C4-2B (cell line): ENCODE measurements around the gene HDHD5.

Source experiments
- CTCF ChIP-seq: fragments of 450-650 bp; conservative IDR thresholded peaks from 2 replicates; pipeline ENCODE4 v1.5.1; 2017; ENCODE audit warnings: mild to moderate bottlenecking
- ZFX ChIP-seq: fragments of 450-650 bp; IDR thresholded peaks from 2 replicates; pipeline ENCODE4 v1.6.1; 2017

GRCh38 chr22:17121233-17122195 is 37.6 kb downstream of the HDHD5 start, which contains the start of gene TMEM121B:
- TF ChIP-seq CTCF (no peak), ZFX (no peak)
